BE2C (cell line): ENCODE data around the gene PRDM9.
"Not testable (repeated sequence)": the region's sequence is repeated elsewhere in the genome, so short reads cannot be mapped to it uniquely, and the experiment has no call there.

Source experiments
- DNase-seq: peaks from one replicate; pipeline ENCODE4 v3.0.0-alpha.2; 2020
- H3K27me3 ChIP-seq: fragments of 250-450 bp; sonication (Bioruptor Pico); 2 replicates; pipeline ENCODE4 v1.5.1; 2020; ENCODE audit warnings: mild to moderate bottlenecking
- H3K36me3 ChIP-seq: fragments of 250-450 bp; sonication (Bioruptor Pico); 2 replicates; pipeline ENCODE4 v1.5.1; 2020; ENCODE audit warnings: mild to moderate bottlenecking
- H3K4me1 ChIP-seq: fragments of 250-450 bp; sonication (Bioruptor Pico); 2 replicates; pipeline ENCODE4 v1.5.1; 2020
- H3K4me3 ChIP-seq: 2 replicates; pipeline ENCODE4 v1.5.1; 2011; ENCODE audit warnings: low read depth, low read length
- H3K9me3 ChIP-seq: fragments of 250-450 bp; sonication (Bioruptor Pico); 2 replicates; pipeline ENCODE4 v1.5.1; 2020
- CTCF ChIP-seq: IDR thresholded peaks from 2 replicates; pipeline ENCODE4 v1.5.1; 2012; ENCODE audit warnings: mild to moderate bottlenecking, low read depth, low read length

PRDM9 gene

DNA sequence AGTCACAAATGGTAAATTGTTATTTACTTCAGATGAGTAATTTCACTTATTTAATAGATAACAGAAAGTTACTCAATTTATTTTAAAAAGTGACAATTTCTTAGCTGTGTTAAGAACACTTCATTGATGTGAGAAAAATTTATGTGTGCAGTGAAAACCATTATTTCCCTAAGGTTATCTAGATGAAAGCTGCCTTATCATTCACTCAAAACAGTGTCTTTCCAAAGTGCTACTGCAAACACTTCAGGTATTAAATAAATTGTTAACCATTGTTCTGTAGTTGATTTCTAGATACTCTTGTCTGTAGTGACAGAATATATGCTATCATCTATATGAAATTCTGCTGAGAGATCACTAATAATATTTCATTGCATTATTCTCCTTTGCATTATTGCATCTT lies 33.5 kb upstream of the PRDM9 start:
- Histone ChIP-seq H3K36me3 (no peaks in the 10 kb centered on the region), H3K4me3 (no peak overlapping the region), H3K27me3 (no peaks in the 10 kb centered on the region), H3K4me1 (no peaks in the 10 kb centered on the region), H3K9me3 (no peaks in the 10 kb centered on the region)
- no peak for TF ChIP-seq CTCF
- no peak for DNase-seq

GRCh38 chr5:23474315-23474714 lies 33.1 kb upstream of the PRDM9 start:
- TF ChIP-seq CTCF = no peak
- no peaks in the 10 kb centered on the region for H3K27me3 ChIP-seq
- H3K36me3 ChIP-seq = no peaks in the 10 kb centered on the region
- no peaks in the 10 kb centered on the region for H3K4me1 ChIP-seq
- no peak overlapping the region for H3K4me3 ChIP-seq
- H3K9me3 ChIP-seq = no peaks in the 10 kb centered on the region
- no peak for DNase-seq

- no peak for TF ChIP-seq CTCF
- H3K36me3 ChIP-seq = no peaks in the 10 kb centered on the region
Measured at GRCh38 chr5:23476580-23476979, 30.8 kb upstream of the PRDM9 start.

GRCh38 chr5:23482642-23483041 lies 24.8 kb upstream of the PRDM9 start:
- Histone ChIP-seq H3K27me3 (no peaks in the 10 kb centered on the region), H3K9me3 (no peaks in the 10 kb centered on the region), H3K36me3 (no peaks in the 10 kb centered on the region), H3K4me3 (no peak overlapping the region), H3K4me1 (no peaks in the 10 kb centered on the region)
- no peak for TF ChIP-seq CTCF
- no peak for DNase-seq

More at GRCh38 chr5:23476580-23476979, 30.8 kb upstream of the PRDM9 start:
- H3K4me3 ChIP-seq = no peak overlapping the region
- no peaks in the 10 kb centered on the region for H3K4me1 ChIP-seq
- no peaks in the 10 kb centered on the region for H3K27me3 ChIP-seq
- H3K9me3 ChIP-seq = no peaks in the 10 kb centered on the region
- DNase-seq = no peak

DNA sequence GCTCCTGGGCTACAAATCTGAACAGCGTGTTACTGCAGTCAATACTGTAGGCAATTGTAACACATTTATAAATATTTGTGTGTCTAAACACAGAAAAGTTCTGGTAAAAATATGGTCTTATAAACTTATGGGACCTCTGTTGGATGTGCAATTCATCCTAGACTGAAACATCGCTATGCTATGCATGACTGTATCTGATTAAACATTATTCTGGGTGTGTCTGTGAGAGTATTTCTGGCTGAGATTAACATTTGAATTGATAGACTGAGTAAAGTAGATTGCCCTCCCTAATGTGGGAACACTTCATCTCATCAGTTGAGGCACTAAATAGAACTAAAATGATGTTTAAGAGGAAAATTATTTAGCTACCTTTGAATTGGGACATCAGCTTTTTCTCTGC lies 24.3 kb upstream of the PRDM9 start:
- no peak overlapping the region for H3K4me3 ChIP-seq
- no peaks in the 10 kb centered on the region for H3K9me3 ChIP-seq
- H3K36me3 ChIP-seq = no peaks in the 10 kb centered on the region
- H3K27me3 ChIP-seq = no peaks in the 10 kb centered on the region
- no peak for DNase-seq
- no peaks in the 10 kb centered on the region for H3K4me1 ChIP-seq
- TF ChIP-seq CTCF = no peak

DNA sequence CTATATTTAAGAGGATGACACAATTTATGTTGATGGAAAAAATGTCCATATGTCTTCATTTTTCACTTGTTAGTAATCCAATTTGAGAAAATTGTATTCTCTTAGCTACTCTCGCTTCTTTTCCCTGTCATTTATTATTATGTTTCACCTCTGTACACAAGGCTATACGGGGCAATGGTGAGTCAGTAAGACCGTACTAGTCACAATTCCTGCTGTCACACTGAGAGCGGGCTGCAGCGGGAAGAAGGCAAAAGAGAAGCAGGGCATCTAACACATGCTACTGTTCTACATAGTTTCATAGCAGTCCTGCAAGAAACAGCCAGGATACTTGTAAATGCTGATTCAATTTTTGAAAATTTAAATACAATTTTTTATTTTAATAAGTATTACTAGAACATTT lies 23.3 kb upstream of the PRDM9 start:
- Histone ChIP-seq H3K36me3 (no peaks in the 10 kb centered on the region), H3K9me3 (no peaks in the 10 kb centered on the region), H3K4me1 (no peaks in the 10 kb centered on the region), H3K4me3 (no peak overlapping the region), H3K27me3 (no peaks in the 10 kb centered on the region)
- DNase-seq = no peak
- TF ChIP-seq CTCF = no peak

DNA sequence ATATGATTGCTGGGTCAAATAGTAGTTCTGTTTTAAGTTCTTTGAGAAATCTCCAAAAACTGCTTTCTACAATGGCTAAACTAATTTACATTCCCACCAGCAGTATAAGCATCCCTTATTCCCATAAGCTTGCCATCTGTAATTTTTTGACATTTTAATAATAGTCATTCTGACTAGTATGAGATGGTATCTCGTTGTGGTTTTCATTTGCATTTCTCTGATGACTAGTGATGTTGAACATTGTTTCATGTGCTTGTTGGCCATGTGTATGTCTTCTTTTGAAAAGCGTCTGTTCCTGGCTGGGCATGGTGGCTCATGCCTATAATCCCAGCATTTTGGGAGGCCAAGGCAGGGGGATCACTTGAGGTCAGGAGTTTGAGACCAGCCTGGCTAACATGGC lies 21.2 kb upstream of the PRDM9 start:
- not testable (repeated sequence) for H3K4me3 ChIP-seq, H3K36me3 ChIP-seq, DNase-seq, H3K9me3 ChIP-seq, H3K4me1 ChIP-seq, H3K27me3 ChIP-seq
